ENCODE results near the gene CDH15. TPM values are rescaled to one million over a fixed set of nuclear protein-coding genes. Genes with fewer than 3 reads are reported as not detected.
A peak's percentile ranks its signal among the peaks of the same experiment; 100 is the strongest.

Gene CDH15
- total RNA-seq, 1 donor from 2014 or later = not detected

DNA sequence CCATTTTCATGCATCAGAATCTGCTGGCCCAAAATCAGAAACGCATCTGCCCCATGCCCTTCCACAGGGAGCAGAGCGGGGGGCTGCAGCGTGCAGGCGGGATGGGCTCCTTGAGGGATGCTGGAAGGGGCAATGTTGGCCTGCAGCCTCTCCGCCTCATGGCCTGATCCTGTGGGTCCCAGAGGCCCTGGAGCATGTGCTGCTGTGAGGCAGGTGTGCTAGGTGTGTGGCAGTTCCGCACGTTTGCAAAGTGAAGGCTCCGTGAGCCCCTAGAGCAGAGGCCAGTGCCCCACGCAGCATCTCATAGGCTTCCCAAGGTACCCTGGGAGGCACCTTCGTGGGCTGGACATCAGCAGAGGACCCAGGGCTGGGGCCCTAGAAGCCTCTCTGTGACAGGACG, 36.4 kb upstream of the CDH15 start:
- Mint-ChIP-seq H3K4me3 (no peak overlapping the region), H3K36me3 (ENCODE audit: low read depth) (peaks cover 9% of the 10 kb centered on the region)

DNA sequence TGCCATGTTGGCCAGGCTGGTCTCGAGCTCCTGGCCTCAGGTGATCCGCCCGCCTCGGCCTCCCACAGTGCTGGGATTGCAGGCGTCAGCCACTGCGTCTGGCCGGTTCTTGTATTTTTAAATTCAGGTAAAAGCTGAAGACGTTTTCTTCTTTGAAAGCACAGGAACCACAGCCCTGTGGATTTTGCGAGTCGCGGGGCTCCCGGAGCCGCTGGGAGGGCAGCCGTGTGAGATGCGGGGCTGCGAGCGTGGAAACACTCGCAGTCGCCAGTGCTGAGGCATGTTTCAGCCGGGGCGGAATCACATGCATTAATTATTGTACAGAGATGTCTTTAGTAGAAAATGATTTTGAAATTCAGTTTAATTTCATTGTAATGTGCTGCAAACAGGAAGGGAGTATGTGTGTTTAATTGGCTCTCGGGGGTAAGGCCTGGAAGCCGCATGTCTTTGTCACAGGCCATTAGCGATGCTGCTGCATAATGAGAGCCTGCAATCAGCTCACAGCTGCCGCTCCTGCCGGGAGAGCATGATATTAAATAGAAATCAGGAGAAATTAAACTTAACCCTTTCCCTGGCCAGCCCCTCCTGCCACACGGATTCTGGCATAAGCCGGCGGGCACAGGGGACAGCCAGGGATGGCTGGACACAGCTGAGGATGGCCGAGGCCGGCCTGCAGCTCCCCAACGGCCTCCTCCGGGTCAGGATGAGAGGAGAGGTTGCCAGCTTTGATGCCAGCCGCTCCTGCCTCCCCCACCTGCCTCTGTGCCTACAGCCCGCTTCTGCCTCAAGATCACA, 35.4 kb upstream of the CDH15 start:
- no peaks in the 10 kb centered on the region for H3K27me3 Mint-ChIP-seq (ENCODE audit: low read depth)
- no peaks in the 10 kb centered on the region for H3K4me1 Mint-ChIP-seq
- peaks cover 4% of the 10 kb centered on the region for H3K36me3 Mint-ChIP-seq (ENCODE audit: low read depth)
- no peak overlapping the region for H3K4me3 Mint-ChIP-seq
- peak overlapping the region; percentile 38 for H3K27ac Mint-ChIP-seq (ENCODE audit: unreplicated experiment)
- peaks cover 4% of the 10 kb centered on the region for H3K9me3 Mint-ChIP-seq
- TF ChIP-seq, protein P1, sequence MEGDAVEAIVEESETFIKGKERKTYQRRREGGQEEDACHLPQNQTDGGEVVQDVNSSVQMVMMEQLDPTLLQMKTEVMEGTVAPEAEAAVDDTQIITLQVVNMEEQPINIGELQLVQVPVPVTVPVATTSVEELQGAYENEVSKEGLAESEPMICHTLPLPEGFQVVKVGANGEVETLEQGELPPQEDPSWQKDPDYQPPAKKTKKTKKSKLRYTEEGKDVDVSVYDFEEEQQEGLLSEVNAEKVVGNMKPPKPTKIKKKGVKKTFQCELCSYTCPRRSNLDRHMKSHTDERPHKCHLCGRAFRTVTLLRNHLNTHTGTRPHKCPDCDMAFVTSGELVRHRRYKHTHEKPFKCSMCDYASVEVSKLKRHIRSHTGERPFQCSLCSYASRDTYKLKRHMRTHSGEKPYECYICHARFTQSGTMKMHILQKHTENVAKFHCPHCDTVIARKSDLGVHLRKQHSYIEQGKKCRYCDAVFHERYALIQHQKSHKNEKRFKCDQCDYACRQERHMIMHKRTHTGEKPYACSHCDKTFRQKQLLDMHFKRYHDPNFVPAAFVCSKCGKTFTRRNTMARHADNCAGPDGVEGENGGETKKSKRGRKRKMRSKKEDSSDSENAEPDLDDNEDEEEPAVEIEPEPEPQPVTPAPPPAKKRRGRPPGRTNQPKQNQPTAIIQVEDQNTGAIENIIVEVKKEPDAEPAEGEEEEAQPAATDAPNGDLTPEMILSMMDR (conservative IDR thresholded peaks at IDR 0.05) = no peak
- DNase-seq (ENCODE audit: low read depth, low spot score) = no peak

More for the DNA sequence above, 36.4 kb upstream of the CDH15 start:
- H3K27ac Mint-ChIP-seq (ENCODE audit: unreplicated experiment) = no peak overlapping the region
- peaks cover 8% of the 10 kb centered on the region for H3K9me3 Mint-ChIP-seq
- TF ChIP-seq, protein P1 (conservative IDR thresholded peaks at IDR 0.05) = no peak
- no peaks in the 10 kb centered on the region for H3K4me1 Mint-ChIP-seq
- no peak for DNase-seq (ENCODE audit: low read depth, low spot score)
- no peaks in the 10 kb centered on the region for H3K27me3 Mint-ChIP-seq (ENCODE audit: low read depth)

DNA sequence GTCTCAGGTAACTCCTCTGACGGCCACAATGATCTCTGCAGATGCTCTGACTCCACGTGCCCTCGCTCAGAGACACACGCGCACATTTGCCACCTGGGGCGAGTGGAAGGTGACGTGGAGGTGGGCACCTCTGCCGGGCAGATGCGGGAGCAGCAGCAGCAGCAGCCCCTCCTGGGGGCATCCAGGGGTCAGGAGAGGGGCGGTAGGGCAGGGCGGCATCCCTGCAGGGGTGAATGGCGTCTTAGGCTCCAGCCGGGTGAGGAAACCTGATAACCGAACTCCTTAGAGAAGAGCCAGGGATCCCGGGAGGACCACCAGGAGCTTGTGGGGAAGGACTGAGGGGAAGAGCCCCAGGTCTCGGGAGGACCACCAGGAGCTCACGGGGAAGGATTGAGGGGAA, 34.6 kb upstream of the CDH15 start:
- no peak overlapping the region for H3K27ac Mint-ChIP-seq (ENCODE audit: unreplicated experiment)
- no peaks in the 10 kb centered on the region for H3K9me3 Mint-ChIP-seq

GRCh38 chr16:89137666-89138512, 33.7 kb upstream of the CDH15 start:
- no peak overlapping the region for H3K27ac Mint-ChIP-seq (ENCODE audit: unreplicated experiment)
- H3K9me3 Mint-ChIP-seq = no peaks in the 10 kb centered on the region

More for the DNA sequence above, 34.6 kb upstream of the CDH15 start:
- no peak for DNase-seq (ENCODE audit: low read depth, low spot score)
- H3K4me3 Mint-ChIP-seq = no peak overlapping the region
- H3K4me1 Mint-ChIP-seq = no peaks in the 10 kb centered on the region
- H3K27me3 Mint-ChIP-seq (ENCODE audit: low read depth) = no peaks in the 10 kb centered on the region
- H3K36me3 Mint-ChIP-seq (ENCODE audit: low read depth) = no peaks in the 10 kb centered on the region
- TF ChIP-seq, protein P1 (conservative IDR thresholded peaks at IDR 0.05) = no peak

DNA sequence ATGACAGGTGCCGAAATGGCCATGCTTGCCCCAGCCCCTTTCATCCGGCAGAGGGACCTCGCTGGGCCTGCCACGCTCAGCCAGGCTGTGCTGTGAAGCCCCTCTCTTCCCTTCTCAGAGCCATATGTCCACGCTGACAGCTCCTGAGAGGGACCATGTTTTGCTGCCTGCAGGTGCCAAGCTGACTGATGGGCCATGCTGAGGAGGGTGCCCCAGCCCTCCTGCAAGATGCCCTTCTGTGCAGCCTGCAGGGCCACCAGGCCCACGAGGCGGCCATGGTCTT, 33.1 kb upstream of the CDH15 start:
- DNase-seq (ENCODE audit: low read depth, low spot score) = no peak
- H3K36me3 Mint-ChIP-seq (ENCODE audit: low read depth) = no peaks in the 10 kb centered on the region
- H3K27me3 Mint-ChIP-seq (ENCODE audit: low read depth) = no peaks in the 10 kb centered on the region
- no peaks in the 10 kb centered on the region for H3K9me3 Mint-ChIP-seq
- no peaks in the 10 kb centered on the region for H3K4me1 Mint-ChIP-seq
- TF ChIP-seq, protein P1 (conservative IDR thresholded peaks at IDR 0.05) = no peak
- H3K27ac Mint-ChIP-seq (ENCODE audit: unreplicated experiment) = no peak overlapping the region
- H3K4me3 Mint-ChIP-seq = no peak overlapping the region

More at GRCh38 chr16:89137666-89138512, 33.7 kb upstream of the CDH15 start:
- Mint-ChIP-seq H3K4me3 (no peak overlapping the region), H3K4me1 (no peaks in the 10 kb centered on the region), H3K27me3 (ENCODE audit: low read depth) (no peaks in the 10 kb centered on the region), H3K36me3 (ENCODE audit: low read depth) (no peaks in the 10 kb centered on the region)
- TF ChIP-seq, protein P1 (conservative IDR thresholded peaks at IDR 0.05) = no peak
- no peak for DNase-seq (ENCODE audit: low read depth, low spot score)
